HEK293 (cell line): ENCODE results near the gene GNG3.

ENCODE experiments used
- ELK4 ChIP-seq: IDR thresholded peaks from 2 replicates; pipeline ENCODE4 v1.6.1; 2011; ENCODE audit warnings: mild to moderate bottlenecking, low read depth, low read length, borderline replicate concordance
- GLIS1 ChIP-seq: fragments of 450-650 bp; formaldehyde crosslinking; IDR thresholded peaks from 2 replicates; pipeline ENCODE4 v1.5.1; 2016; ENCODE audit warnings: missing biosample characterization, missing genetic modification characterization
- INSM2 ChIP-seq: fragments of 450-650 bp; formaldehyde crosslinking; IDR thresholded peaks from 2 replicates; pipeline ENCODE4 v1.5.1; 2016; ENCODE audit warnings: missing biosample characterization, missing genetic modification characterization
- SALL2 ChIP-seq: fragments of 450-650 bp; formaldehyde crosslinking; IDR thresholded peaks from 2 replicates; pipeline ENCODE4 v1.5.0; 2017; ENCODE audit warnings: missing biosample characterization, mild to moderate bottlenecking, missing genetic modification characterization, borderline replicate concordance
- TCF7L2 ChIP-seq: IDR thresholded peaks from 2 replicates; pipeline ENCODE4 v1.6.1; 2011; ENCODE audit warnings: low read depth, mild to moderate bottlenecking, inconsistent platforms, low read length, moderate library complexity, borderline replicate concordance
- ZBTB17 ChIP-seq: fragments of 450-650 bp; formaldehyde crosslinking; IDR thresholded peaks from 2 replicates; pipeline ENCODE4 v1.5.1; 2016; ENCODE audit warnings: missing biosample characterization, missing genetic modification characterization
- ZBTB20 ChIP-seq: fragments of 450-650 bp; formaldehyde crosslinking; IDR thresholded peaks from 2 replicates; pipeline ENCODE4 v1.5.1; 2016; ENCODE audit warnings: missing biosample characterization, missing genetic modification characterization
- ZNF350 ChIP-seq: fragments of 450-650 bp; formaldehyde crosslinking; IDR thresholded peaks from 2 replicates; pipeline ENCODE4 v1.5.0; 2017; ENCODE audit warnings: missing biosample characterization, mild to moderate bottlenecking, missing genetic modification characterization
- ZNF48 ChIP-seq: fragments of 450-650 bp; formaldehyde crosslinking; IDR thresholded peaks from 2 replicates; pipeline ENCODE4 v1.5.1; 2016; ENCODE audit warnings: missing biosample characterization, missing genetic modification characterization
- ZNF488 ChIP-seq: fragments of 450-650 bp; formaldehyde crosslinking; IDR thresholded peaks from 2 replicates; pipeline ENCODE4 v1.5.1; 2016; ENCODE audit warnings: missing biosample characterization, missing genetic modification characterization
- ZNF561 ChIP-seq: fragments of 450-650 bp; IDR thresholded peaks from 2 replicates; pipeline ENCODE4 v1.5.1; 2018; ENCODE audit warnings: missing biosample characterization, missing genetic modification characterization, borderline replicate concordance
- ZNF610 ChIP-seq: fragments of 450-650 bp; formaldehyde crosslinking; IDR thresholded peaks from 2 replicates; pipeline ENCODE4 v1.5.1; 2016; ENCODE audit warnings: missing biosample characterization, missing genetic modification characterization, borderline replicate concordance
- ZNF747 ChIP-seq: fragments of 450-650 bp; formaldehyde crosslinking; IDR thresholded peaks from 2 replicates; pipeline ENCODE4 v1.5.1; 2016; ENCODE audit warnings: missing biosample characterization, missing genetic modification characterization
- ZNF837 ChIP-seq: fragments of 450-650 bp; formaldehyde crosslinking; IDR thresholded peaks from 2 replicates; pipeline ENCODE4 v1.5.1; 2016; ENCODE audit warnings: missing biosample characterization, missing genetic modification characterization
- ZSCAN18 ChIP-seq: fragments of 450-650 bp; formaldehyde crosslinking; IDR thresholded peaks from 2 replicates; pipeline ENCODE4 v1.5.1; 2016; ENCODE audit warnings: missing biosample characterization, missing genetic modification characterization
- TF ChIP-seq, protein P1 (sequence below): fragments of 450-650 bp; formaldehyde crosslinking; conservative IDR thresholded peaks from 2 replicates; pipeline ENCODE4 v1.5.1; 2016; ENCODE audit warnings: low read depth, missing biosample characterization, missing genetic modification characterization
- TF ChIP-seq, protein P2 (sequence below): fragments of 450-650 bp; formaldehyde crosslinking; IDR thresholded peaks from 2 replicates; pipeline ENCODE4 v1.5.1; 2017; ENCODE audit warnings: missing biosample characterization, mild to moderate bottlenecking, missing genetic modification characterization, moderate library complexity
- TF ChIP-seq, protein P3 (sequence below): fragments of 450-650 bp; formaldehyde crosslinking; IDR thresholded peaks from 2 replicates; pipeline ENCODE4 v1.5.1; 2016; ENCODE audit warnings: missing biosample characterization, missing genetic modification characterization, borderline replicate concordance
- TF ChIP-seq, protein P4 (sequence below): fragments of 450-650 bp; formaldehyde crosslinking; IDR thresholded peaks from 2 replicates; pipeline ENCODE4 v1.5.1; 2016; ENCODE audit warnings: missing biosample characterization, missing genetic modification characterization
- TF ChIP-seq, protein P5 (sequence below): fragments of 450-650 bp; formaldehyde crosslinking; IDR thresholded peaks from 2 replicates; pipeline ENCODE4 v1.5.1; 2016; ENCODE audit warnings: missing biosample characterization, missing genetic modification characterization

The GNG3 gene

DNA sequence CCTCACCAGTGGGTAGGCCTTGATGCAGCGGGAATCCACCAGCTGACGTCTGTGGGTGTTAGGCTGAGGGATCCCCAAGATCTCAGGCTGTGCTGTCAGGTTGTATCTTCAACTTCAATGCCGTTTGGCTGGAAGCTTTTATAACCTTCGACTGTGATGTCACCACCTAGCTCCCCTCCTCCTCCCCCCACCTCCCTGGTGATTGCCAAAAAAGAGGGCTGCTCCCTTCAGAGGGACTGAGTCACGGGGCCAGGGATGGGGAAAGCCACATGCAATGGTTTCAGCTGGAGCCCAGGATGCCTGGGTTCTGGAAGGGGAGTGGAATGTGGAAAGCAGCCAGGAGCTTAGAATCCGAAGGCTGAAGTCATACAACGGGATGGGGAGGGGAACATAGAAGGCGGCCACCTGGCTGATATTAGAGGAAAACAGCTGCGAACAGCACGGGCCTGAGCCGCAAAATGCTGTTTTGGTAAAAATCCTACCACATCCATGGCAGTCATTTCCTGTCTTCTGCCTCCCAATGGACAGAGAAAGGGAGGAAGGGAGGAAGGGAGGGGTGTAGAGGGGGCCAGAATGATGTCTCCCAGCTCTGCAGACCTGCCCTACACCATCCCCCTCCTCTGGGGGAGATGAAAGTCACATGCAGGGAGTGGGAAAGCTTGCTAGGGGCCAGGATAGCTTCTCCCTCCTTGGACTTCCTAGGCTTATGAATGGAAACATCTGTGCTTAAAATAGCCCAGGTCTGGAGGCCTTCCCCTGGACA, 17.9 kb upstream of the GNG3 start, which contains the start of gene LRRN4CL (continued):
- TF ChIP-seq, protein P1, sequence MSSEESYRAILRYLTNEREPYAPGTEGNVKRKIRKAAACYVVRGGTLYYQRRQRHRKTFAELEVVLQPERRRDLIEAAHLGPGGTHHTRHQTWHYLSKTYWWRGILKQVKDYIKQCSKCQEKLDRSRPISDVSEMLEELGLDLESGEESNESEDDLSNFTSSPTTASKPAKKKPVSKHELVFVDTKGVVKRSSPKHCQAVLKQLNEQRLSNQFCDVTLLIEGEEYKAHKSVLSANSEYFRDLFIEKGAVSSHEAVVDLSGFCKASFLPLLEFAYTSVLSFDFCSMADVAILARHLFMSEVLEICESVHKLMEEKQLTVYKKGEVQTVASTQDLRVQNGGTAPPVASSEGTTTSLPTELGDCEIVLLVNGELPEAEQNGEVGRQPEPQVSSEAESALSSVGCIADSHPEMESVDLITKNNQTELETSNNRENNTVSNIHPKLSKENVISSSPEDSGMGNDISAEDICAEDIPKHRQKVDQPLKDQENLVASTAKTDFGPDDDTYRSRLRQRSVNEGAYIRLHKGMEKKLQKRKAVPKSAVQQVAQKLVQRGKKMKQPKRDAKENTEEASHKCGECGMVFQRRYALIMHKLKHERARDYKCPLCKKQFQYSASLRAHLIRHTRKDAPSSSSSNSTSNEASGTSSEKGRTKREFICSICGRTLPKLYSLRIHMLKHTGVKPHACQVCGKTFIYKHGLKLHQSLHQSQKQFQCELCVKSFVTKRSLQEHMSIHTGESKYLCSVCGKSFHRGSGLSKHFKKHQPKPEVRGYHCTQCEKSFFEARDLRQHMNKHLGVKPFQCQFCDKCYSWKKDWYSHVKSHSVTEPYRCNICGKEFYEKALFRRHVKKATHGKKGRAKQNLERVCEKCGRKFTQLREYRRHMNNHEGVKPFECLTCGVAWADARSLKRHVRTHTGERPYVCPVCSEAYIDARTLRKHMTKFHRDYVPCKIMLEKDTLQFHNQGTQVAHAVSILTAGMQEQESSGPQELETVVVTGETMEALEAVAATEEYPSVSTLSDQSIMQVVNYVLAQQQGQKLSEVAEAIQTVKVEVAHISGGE (tag by site-specific recombination): no peak
- TF ChIP-seq ZNF350 (tag by site-specific recombination) (no peak), ZNF610 (tag by site-specific recombination) (no peak), INSM2 (tag by site-specific recombination) (no peak), ZNF747 (tag by site-specific recombination) (no peak), ZNF561 (tag by site-specific recombination) (no peak), ZSCAN18 (tag by site-specific recombination) (no peak), ZBTB20 (tag by site-specific recombination) (no peak), ZNF837 (tag by site-specific recombination) (no peak), ZNF488 (no peak), ZNF48 (tag by site-specific recombination) (no peak), SALL2 (tag by site-specific recombination) (no peak), ELK4 (no peak), ZBTB17 (no peak), TCF7L2 (no peak), GLIS1 (tag by site-specific recombination) (peak; percentile 28; the same call in 1 of the 2 replicates)
- TF ChIP-seq, protein P2, sequence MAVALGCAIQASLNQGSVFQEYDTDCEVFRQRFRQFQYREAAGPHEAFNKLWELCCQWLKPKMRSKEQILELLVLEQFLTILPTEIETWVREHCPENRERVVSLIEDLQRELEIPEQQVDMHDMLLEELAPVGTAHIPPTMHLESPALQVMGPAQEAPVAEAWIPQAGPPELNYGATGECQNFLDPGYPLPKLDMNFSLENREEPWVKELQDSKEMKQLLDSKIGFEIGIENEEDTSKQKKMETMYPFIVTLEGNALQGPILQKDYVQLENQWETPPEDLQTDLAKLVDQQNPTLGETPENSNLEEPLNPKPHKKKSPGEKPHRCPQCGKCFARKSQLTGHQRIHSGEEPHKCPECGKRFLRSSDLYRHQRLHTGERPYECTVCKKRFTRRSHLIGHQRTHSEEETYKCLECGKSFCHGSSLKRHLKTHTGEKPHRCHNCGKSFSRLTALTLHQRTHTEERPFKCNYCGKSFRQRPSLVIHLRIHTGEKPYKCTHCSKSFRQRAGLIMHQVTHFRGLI (tag by site-specific recombination): no peak
- TF ChIP-seq, protein P3, sequence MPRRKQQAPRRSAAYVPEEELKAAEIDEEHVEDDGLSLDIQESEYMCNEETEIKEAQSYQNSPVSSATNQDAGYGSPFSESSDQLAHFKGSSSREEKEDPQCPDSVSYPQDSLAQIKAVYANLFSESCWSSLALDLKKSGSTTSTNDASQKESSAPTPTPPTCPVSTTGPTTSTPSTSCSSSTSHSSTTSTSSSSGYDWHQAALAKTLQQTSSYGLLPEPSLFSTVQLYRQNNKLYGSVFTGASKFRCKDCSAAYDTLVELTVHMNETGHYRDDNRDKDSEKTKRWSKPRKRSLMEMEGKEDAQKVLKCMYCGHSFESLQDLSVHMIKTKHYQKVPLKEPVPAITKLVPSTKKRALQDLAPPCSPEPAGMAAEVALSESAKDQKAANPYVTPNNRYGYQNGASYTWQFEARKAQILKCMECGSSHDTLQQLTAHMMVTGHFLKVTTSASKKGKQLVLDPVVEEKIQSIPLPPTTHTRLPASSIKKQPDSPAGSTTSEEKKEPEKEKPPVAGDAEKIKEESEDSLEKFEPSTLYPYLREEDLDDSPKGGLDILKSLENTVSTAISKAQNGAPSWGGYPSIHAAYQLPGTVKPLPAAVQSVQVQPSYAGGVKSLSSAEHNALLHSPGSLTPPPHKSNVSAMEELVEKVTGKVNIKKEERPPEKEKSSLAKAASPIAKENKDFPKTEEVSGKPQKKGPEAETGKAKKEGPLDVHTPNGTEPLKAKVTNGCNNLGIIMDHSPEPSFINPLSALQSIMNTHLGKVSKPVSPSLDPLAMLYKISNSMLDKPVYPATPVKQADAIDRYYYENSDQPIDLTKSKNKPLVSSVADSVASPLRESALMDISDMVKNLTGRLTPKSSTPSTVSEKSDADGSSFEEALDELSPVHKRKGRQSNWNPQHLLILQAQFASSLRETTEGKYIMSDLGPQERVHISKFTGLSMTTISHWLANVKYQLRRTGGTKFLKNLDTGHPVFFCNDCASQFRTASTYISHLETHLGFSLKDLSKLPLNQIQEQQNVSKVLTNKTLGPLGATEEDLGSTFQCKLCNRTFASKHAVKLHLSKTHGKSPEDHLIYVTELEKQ (tag by site-specific recombination): no peak
- TF ChIP-seq, protein P4, sequence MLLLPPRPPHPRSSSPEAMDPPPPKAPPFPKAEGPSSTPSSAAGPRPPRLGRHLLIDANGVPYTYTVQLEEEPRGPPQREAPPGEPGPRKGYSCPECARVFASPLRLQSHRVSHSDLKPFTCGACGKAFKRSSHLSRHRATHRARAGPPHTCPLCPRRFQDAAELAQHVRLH (tag by site-specific recombination): no peak
- TF ChIP-seq, protein P5, sequence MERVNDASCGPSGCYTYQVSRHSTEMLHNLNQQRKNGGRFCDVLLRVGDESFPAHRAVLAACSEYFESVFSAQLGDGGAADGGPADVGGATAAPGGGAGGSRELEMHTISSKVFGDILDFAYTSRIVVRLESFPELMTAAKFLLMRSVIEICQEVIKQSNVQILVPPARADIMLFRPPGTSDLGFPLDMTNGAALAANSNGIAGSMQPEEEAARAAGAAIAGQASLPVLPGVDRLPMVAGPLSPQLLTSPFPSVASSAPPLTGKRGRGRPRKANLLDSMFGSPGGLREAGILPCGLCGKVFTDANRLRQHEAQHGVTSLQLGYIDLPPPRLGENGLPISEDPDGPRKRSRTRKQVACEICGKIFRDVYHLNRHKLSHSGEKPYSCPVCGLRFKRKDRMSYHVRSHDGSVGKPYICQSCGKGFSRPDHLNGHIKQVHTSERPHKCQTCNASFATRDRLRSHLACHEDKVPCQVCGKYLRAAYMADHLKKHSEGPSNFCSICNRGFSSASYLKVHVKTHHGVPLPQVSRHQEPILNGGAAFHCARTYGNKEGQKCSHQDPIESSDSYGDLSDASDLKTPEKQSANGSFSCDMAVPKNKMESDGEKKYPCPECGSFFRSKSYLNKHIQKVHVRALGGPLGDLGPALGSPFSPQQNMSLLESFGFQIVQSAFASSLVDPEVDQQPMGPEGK: no peak
